ENCODE results near the gene PHACTR2. TPM values are rescaled to one million over a fixed set of nuclear protein-coding genes. Genes with fewer than 3 reads are reported as not detected.

PHACTR2 gene
- total RNA-seq, 6 donors from 2014 or later: 68.1 to 133 (median 109) TPM

DNA sequence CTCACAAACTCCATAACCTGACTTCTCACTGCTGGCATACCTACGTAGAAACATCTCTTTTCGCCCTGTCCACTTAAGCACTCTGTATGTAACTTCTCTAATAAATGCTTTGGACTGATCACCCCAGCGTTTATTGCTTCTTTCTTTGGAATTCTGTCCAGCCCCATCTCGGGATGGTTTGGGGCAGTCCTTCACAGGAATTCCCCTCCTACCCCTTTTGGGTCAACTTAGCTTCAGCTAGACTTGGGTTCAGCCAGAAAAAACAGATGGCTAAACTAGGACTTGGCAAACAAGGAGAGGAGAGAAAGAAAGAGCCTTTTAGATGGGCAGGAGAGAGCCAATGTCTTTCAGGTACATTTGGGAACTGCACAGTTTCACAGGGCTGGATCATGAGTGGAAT lies 161.4 kb downstream of the PHACTR2 start:
- ATAC-seq (ENCODE audit: low FRiP score in 2 of 2) (no peak), DNase-seq (no peak)
- Histone ChIP-seq H3K9me3 (no peaks in the 10 kb centered on the region), H3K4me1 (peaks cover 6 to 13% (median 8%) of the 10 kb centered on the region in 4 donors), H3K4me3 (no peak overlapping the region), H3K36me3 (no peaks in the 10 kb centered on the region), H3K27ac (no peak overlapping the region), H3K27me3 (no peaks in the 10 kb centered on the region)
- WGBS, 2 donors: 90% methylated on average over 4 of the region's 4 CpGs
- no peak for TF ChIP-seq POLR2A (IDR thresholded peaks at IDR 0.05)
- TF ChIP-seq, protein P1, sequence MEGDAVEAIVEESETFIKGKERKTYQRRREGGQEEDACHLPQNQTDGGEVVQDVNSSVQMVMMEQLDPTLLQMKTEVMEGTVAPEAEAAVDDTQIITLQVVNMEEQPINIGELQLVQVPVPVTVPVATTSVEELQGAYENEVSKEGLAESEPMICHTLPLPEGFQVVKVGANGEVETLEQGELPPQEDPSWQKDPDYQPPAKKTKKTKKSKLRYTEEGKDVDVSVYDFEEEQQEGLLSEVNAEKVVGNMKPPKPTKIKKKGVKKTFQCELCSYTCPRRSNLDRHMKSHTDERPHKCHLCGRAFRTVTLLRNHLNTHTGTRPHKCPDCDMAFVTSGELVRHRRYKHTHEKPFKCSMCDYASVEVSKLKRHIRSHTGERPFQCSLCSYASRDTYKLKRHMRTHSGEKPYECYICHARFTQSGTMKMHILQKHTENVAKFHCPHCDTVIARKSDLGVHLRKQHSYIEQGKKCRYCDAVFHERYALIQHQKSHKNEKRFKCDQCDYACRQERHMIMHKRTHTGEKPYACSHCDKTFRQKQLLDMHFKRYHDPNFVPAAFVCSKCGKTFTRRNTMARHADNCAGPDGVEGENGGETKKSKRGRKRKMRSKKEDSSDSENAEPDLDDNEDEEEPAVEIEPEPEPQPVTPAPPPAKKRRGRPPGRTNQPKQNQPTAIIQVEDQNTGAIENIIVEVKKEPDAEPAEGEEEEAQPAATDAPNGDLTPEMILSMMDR (IDR thresholded peaks at IDR 0.05): no peak

DNA sequence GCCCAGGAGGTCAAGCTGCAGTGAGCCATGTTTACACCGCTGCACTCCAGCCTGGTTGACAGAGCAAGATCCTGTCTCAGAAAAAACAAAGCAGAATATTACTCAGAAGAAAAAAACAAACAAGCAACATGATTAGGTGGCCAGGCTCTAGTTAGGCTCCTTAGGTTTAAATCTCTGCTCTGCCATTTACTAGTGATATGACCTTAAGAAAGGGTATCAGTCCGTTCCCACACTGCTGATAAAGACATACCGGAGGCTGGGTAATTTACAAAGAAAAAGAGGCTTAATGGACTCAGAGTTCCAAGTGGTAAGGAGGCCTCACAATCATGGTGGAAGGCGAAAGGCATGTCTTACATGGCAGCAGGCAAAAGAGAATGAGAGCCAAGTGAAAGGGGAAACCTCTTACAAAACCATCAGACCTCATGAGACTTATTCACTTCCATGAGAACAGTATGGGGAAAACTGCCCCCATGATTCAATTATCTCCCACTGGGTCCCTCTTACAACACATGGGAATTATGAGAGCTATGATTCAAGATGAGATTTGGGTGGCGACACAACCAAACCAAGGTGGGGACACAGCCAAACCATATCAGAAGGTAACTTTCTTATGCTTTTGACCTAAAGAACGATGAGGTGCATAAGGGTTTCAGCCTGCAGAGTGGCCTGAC lies 163.0 kb downstream of the PHACTR2 start:
- ATAC-seq (ENCODE audit: low FRiP score in 2 of 2) (no peak), DNase-seq (no peak)
- Histone ChIP-seq H3K4me1 (peaks cover 16 to 25% (median 20%) of the 10 kb centered on the region in 4 donors), H3K27ac (no peak overlapping the region), H3K9me3 (no peaks in the 10 kb centered on the region), H3K36me3 (peaks cover 0 to 10% (median 3%) of the 10 kb centered on the region in 4 donors), H3K27me3 (no peaks in the 10 kb centered on the region), H3K4me3 (no peak overlapping the region)
- no peak for TF ChIP-seq POLR2AphosphoS5 (IDR thresholded peaks at IDR 0.05)
- 96 to 99% methylated on average over 6 of the region's 6 CpGs for WGBS, 2 donors

DNA sequence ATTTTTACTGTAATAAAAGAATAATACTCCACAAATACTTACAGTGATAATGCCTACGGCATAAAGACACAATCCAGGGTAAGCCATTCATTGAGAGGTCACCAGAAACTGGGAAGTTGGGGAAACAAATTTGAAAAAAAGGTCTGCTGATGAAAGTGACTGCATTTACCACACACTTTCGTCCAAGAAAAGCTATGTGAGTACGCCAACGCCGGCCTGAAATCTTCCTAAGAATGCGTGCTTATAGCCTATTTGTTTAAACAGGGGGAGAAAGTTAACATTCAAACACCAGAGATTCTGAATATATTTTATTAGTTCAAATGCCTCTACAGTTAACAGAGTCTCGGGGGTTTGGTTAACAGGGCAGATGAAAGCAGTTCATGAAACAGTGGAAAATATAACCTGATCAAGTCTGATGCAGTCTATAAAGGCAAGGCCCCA lies 164.7 kb downstream of the PHACTR2 start:
- Histone ChIP-seq H3K9me3 (no peaks in the 10 kb centered on the region), H3K36me3 (peaks cover 3 to 27% (median 20%) of the 10 kb centered on the region in 4 donors), H3K4me3 (peak overlapping the region; percentile 45 to 94 (median 83)), H3K27ac (peak overlapping the region; percentile 95 to 96 (median 96)), H3K4me1 (peaks cover 16 to 25% (median 20%) of the 10 kb centered on the region in 4 donors), H3K27me3 (no peaks in the 10 kb centered on the region)
- TF ChIP-seq, protein P1 (IDR thresholded peaks at IDR 0.05): no peak
- TF ChIP-seq EP300 (IDR thresholded peaks at IDR 0.05): no peak
- no peak for TF ChIP-seq POLR2AphosphoS5 (IDR thresholded peaks at IDR 0.05)
- TF ChIP-seq POLR2A (IDR thresholded peaks at IDR 0.05): no peak
- no peak for DNase-seq
- ATAC-seq (ENCODE audit: low FRiP score in 2 of 2): peak in 1 of 2 donors; percentile 52
- 35 to 36% methylated on average over 7 of the region's 7 CpGs for WGBS, 2 donors

DNA sequence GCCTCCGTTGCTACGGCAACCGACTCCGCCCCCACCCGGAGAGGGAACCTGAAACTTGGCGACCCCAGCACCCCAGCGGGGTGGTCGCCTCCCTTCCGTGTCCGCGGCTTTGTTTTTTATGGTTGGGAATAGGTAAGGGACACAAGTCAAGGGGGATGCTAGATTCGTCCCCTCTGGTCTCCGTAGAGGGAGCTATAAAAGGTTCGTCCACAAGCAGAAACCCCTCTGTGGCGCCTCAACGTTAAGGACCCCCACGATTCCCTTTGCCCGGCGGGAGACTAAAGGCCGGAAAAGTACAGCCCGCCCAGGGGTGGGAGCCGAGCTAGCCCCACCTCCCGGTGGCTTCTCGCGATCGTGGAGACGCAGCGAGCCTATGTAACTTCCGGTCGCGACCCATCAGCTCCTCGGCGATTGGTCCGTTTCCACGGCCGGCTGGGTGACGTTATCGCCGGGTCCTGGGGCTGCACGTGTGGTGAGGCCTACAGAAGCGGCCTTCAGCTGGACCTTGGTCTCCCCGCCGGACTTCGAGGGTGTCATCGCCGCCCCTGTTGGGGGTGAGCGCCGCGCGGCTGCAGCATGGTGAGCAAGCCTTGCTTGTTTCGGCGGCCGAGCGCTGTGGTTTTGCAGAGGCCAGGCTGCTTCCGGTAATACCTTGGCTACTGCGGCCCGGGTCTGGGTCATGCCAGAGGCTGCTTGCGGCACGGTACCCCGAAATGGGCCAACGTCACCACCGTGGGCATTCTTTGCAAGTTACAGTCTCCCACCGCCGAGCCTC lies 165.3 kb downstream of the PHACTR2 start, which contains the start of gene LTV1:
Gene LTV1 (plus strand): TSS at position 437 of the 775 bp plus-strand sequence. CDS start 140 bp downstream, at position 577.
- no peak for TF ChIP-seq EP300 (IDR thresholded peaks at IDR 0.05)
- peak in 1 of 2 donors; percentile 76 for TF ChIP-seq POLR2AphosphoS5 (IDR thresholded peaks at IDR 0.05)
- TF ChIP-seq, protein P1 (IDR thresholded peaks at IDR 0.05): peak in 1 of 6 experiments; percentile 13
- peak in 3 of 4 donors; percentile 12 to 80 (median 58) for TF ChIP-seq POLR2A (IDR thresholded peaks at IDR 0.05)

DNA sequence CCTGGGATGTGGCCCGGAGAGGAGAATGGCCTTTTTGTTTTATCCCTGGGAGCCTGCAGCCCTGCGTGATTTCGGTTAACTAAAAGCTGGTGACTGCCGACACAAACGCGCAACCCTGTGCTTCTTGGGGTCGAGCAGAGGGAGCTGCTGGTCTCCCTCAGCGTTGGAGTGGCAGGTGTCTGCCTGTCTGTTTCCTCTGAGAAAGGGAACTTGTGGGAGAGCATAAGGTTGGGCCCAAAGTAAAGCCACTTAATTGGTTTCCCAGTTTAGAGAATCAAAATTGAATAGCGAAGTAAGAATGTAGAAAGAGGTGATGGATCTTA lies 165.9 kb downstream of the PHACTR2 start:
- no peaks in the 10 kb centered on the region for H3K9me3 ChIP-seq
- DNase-seq: no peak
- H3K36me3 ChIP-seq: peaks cover 9 to 39% (median 31%) of the 10 kb centered on the region in 4 donors
- peak in 1 of 2 donors; percentile 11 for ATAC-seq (ENCODE audit: low FRiP score in 2 of 2)
- WGBS, 2 donors: 0 to 1% methylated on average over 6 to 9 of the region's 9 CpGs
- peak overlapping the region; percentile 95 to 96 (median 96) for H3K27ac ChIP-seq
- no peak for TF ChIP-seq POLR2A (IDR thresholded peaks at IDR 0.05)
- TF ChIP-seq EP300 (IDR thresholded peaks at IDR 0.05): no peak
- TF ChIP-seq POLR2AphosphoS5 (IDR thresholded peaks at IDR 0.05): no peak
- TF ChIP-seq, protein P1 (IDR thresholded peaks at IDR 0.05): no peak
- no peaks in the 10 kb centered on the region for H3K27me3 ChIP-seq
- H3K4me3 ChIP-seq: peak overlapping the region; percentile 79 to 94 (median 84)
- H3K4me1 ChIP-seq: peaks cover 16 to 25% (median 20%) of the 10 kb centered on the region in 4 donors

More for the DNA sequence above, 165.3 kb downstream of the PHACTR2 start, which contains the start of gene LTV1:
- H3K27me3 ChIP-seq: no peaks in the 10 kb centered on the region
- no peaks in the 10 kb centered on the region for H3K9me3 ChIP-seq
- 0% methylated on average over 25 to 54 of the region's 64 CpGs for WGBS, 2 donors
- DNase-seq (peak; percentile 96 to 97), ATAC-seq (ENCODE audit: low FRiP score in 2 of 2) (peak; percentile 99)
- peak within 1 kb of the TSS; percentile 95 to 96 (median 96) for H3K27ac ChIP-seq
- peaks cover 7 to 33% (median 26%) of the 10 kb centered on the region in 4 donors for H3K36me3 ChIP-seq
- peak within 1 kb of the TSS; percentile 79 to 94 (median 84) for H3K4me3 ChIP-seq
- H3K4me1 ChIP-seq: peaks cover 16 to 25% (median 20%) of the 10 kb centered on the region in 4 donors

Data from upper lobe of left lung (tissue), 6 donors.